Peyer's patch (tissue), 4 donors: ENCODE data around the gene GPBP1.

Source experiments
- POLR2A ChIP-seq, 2 donors: fragments of 450-650 bp; IDR thresholded peaks; one replicate each; pipeline ENCODE4 v1.5.1; 2017; ENCODE audit warnings: antibody characterized with exemption in 2 of 2, mild to moderate bottlenecking in 2 of 2, moderate library complexity in 2 of 2
- TF ChIP-seq, protein P1 (sequence below), 6 experiments: fragments of 450-650 bp in 4 of 6; fragments of 200-600 bp in 2 of 6; sonication (generic) in 1 of 6; IDR thresholded peaks; one replicate each; pipeline ENCODE4 v1.5.1; 2017 to 2019; ENCODE audit warnings: antibody characterized with exemption in 6 of 6, mild to moderate bottlenecking in 3 of 6, moderate library complexity in 1 of 6

- TF ChIP-seq, protein P1, sequence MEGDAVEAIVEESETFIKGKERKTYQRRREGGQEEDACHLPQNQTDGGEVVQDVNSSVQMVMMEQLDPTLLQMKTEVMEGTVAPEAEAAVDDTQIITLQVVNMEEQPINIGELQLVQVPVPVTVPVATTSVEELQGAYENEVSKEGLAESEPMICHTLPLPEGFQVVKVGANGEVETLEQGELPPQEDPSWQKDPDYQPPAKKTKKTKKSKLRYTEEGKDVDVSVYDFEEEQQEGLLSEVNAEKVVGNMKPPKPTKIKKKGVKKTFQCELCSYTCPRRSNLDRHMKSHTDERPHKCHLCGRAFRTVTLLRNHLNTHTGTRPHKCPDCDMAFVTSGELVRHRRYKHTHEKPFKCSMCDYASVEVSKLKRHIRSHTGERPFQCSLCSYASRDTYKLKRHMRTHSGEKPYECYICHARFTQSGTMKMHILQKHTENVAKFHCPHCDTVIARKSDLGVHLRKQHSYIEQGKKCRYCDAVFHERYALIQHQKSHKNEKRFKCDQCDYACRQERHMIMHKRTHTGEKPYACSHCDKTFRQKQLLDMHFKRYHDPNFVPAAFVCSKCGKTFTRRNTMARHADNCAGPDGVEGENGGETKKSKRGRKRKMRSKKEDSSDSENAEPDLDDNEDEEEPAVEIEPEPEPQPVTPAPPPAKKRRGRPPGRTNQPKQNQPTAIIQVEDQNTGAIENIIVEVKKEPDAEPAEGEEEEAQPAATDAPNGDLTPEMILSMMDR (IDR thresholded peaks at IDR 0.05), result no peak
- TF ChIP-seq POLR2A (IDR thresholded peaks at IDR 0.05), result no peak
These were observed 36.8 kb downstream of the GPBP1 start for GRCh38 chr5:57210633-57211032.
